ENCODE results near the gene TMEM135.

TMEM135 gene

DNA sequence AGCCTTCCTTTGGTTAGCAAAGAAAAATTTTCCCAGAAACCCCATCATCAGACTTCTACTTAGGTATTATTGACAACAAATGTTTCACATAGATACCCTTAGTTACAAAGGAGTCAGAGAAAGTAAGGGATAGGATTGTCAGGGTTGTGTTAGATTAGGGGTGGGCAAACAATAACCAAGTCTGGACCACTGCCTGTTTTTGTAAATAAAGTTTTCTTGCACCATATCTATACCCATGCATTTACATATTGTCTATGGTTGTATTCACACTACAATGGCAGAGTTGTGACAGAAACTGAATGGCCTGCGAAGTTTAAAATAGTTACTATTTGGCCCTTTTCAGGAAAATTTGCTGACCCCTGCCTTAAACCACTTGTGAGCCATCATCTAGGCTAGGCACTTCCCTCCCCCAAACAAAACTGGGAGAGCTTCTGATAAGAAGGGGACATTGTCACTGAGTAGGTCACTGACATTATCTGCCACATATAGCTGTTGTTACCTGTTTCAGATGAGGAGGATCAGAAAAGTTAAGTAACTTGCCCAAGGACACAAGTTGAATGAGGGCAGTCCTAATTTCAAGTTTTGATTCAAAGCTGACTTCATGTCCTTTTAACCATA, 40.7 kb upstream of the TMEM135 start:
- Histone ChIP-seq H2AFZ (ENCODE audit: low read length) (no peak overlapping the region), H3K9me2 (ENCODE audit: low read depth, low read length) (no peaks in the 10 kb centered on the region), H3K4me3 (ENCODE audit: low read depth, low read length, poor library complexity, severe bottlenecking) (no peak overlapping the region), H3K4me2 (ENCODE audit: low read length) (no peak overlapping the region), H3K4me1 (ENCODE audit: insufficient read depth, low read length, severe bottlenecking) (no peaks in the 10 kb centered on the region), H3K9ac (ENCODE audit: low read length) (no peak overlapping the region), H3K79me2 (ENCODE audit: insufficient read depth, low read length) (no peaks in the 10 kb centered on the region), H3F3A (ENCODE audit: insufficient read depth, low read length) (no peaks in the 10 kb centered on the region), H3K9me3 (ENCODE audit: low read length) (no peaks in the 10 kb centered on the region), H3K27me3 (ENCODE audit: insufficient read depth, low read length) (no peaks in the 10 kb centered on the region), H3K27ac (ENCODE audit: low read depth, low read length, poor library complexity, severe bottlenecking) (no peak overlapping the region), H4K20me1 (ENCODE audit: insufficient read depth, low read length) (no peaks in the 10 kb centered on the region), H3K36me3 (ENCODE audit: insufficient read depth, low read length) (no peaks in the 10 kb centered on the region)
- no peak for TF ChIP-seq EZH2 (IDR thresholded peaks at IDR 0.05; ENCODE audit: borderline replicate concordance, low read length)

DNA sequence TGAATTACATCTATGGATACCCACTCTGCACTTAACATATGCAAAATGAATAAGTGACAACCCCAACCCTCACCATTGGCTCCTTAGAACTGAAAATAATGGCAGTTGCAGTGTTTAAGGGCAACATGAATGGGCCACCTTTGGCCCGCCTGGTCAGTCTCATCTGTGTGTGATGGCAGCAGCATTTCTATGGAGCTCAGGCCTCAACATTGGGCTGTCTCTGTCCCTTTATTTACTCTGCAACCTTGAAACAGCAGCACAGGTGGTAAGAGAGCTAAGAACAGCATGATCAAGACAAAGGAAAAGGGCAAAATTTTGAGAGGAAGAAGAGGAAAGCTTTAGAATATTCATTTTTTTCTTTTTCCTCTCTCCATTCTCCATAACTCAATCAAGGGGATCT, 38.3 kb upstream of the TMEM135 start:
- H3K9me2 ChIP-seq (ENCODE audit: low read depth, low read length): no peaks in the 10 kb centered on the region
- no peaks in the 10 kb centered on the region for H3K36me3 ChIP-seq (ENCODE audit: insufficient read depth, low read length)
- H3F3A ChIP-seq (ENCODE audit: insufficient read depth, low read length): no peaks in the 10 kb centered on the region
- H3K27me3 ChIP-seq (ENCODE audit: insufficient read depth, low read length): no peaks in the 10 kb centered on the region
- H3K79me2 ChIP-seq (ENCODE audit: insufficient read depth, low read length): no peaks in the 10 kb centered on the region
- no peak overlapping the region for H3K27ac ChIP-seq (ENCODE audit: low read depth, low read length, poor library complexity, severe bottlenecking)
- no peak overlapping the region for H3K4me3 ChIP-seq (ENCODE audit: low read depth, low read length, poor library complexity, severe bottlenecking)
- TF ChIP-seq EZH2 (IDR thresholded peaks at IDR 0.05; ENCODE audit: borderline replicate concordance, low read length): no peak
- TF ChIP-seq, protein P1, sequence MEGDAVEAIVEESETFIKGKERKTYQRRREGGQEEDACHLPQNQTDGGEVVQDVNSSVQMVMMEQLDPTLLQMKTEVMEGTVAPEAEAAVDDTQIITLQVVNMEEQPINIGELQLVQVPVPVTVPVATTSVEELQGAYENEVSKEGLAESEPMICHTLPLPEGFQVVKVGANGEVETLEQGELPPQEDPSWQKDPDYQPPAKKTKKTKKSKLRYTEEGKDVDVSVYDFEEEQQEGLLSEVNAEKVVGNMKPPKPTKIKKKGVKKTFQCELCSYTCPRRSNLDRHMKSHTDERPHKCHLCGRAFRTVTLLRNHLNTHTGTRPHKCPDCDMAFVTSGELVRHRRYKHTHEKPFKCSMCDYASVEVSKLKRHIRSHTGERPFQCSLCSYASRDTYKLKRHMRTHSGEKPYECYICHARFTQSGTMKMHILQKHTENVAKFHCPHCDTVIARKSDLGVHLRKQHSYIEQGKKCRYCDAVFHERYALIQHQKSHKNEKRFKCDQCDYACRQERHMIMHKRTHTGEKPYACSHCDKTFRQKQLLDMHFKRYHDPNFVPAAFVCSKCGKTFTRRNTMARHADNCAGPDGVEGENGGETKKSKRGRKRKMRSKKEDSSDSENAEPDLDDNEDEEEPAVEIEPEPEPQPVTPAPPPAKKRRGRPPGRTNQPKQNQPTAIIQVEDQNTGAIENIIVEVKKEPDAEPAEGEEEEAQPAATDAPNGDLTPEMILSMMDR (IDR thresholded peaks at IDR 0.05; ENCODE audit: low read length): no peak
- no peak overlapping the region for H3K9ac ChIP-seq (ENCODE audit: low read length)
- no peak overlapping the region for H3K4me2 ChIP-seq (ENCODE audit: low read length)
- no peaks in the 10 kb centered on the region for H3K4me1 ChIP-seq (ENCODE audit: insufficient read depth, low read length, severe bottlenecking)
- H3K9me3 ChIP-seq (ENCODE audit: low read length): no peaks in the 10 kb centered on the region
- H2AFZ ChIP-seq (ENCODE audit: low read length): no peak overlapping the region
- no peaks in the 10 kb centered on the region for H4K20me1 ChIP-seq (ENCODE audit: insufficient read depth, low read length)

DNA sequence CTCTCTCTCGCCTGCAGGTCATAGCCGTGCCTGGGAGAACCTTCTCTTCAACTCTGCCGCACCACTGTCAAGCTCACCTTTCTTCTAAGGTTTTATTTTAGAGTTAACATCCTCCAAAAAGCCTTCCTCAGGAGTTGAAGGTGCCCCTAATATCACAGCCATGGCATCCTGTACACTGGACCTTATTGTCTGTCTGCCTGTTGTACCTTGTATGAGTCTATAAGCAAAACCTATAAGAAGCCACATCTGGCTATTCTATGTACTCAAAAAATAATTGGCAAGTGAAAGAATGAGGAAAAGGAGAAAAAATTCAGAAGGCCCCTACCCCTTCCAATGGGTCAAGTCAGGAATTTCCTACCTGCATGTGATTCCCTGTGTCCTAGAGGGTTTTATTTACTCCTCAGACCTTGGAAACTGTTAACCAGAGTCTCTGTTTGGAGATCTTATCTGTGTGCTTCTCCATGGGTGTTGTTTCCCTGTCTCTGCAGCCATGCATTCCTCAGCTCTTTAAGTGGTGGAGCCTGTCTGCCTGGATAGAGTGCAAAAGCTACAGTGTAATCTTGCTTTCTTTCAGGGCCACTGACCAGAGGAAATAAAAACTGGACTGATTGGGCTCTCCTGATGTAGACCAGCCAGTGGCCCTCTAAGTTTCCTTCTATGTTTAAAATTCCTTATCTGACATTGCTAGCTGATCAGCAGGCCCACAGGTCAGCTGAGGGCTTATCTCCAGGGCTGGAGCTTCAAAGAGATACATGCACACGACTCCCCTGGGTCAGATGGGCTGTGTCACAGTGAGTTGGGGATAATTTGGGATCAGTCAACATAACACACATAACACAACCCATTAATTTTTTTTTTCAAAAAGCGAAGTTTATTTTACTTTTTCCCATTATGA, 37.6 kb upstream of the TMEM135 start:
- H3K4me2 ChIP-seq (ENCODE audit: low read length): no peak overlapping the region
- H3K9ac ChIP-seq (ENCODE audit: low read length): no peak overlapping the region
- no peak overlapping the region for H3K27ac ChIP-seq (ENCODE audit: low read depth, low read length, poor library complexity, severe bottlenecking)
- no peaks in the 10 kb centered on the region for H3K36me3 ChIP-seq (ENCODE audit: insufficient read depth, low read length)
- H3K4me1 ChIP-seq (ENCODE audit: insufficient read depth, low read length, severe bottlenecking): no peaks in the 10 kb centered on the region
- H3F3A ChIP-seq (ENCODE audit: insufficient read depth, low read length): no peaks in the 10 kb centered on the region
- no peaks in the 10 kb centered on the region for H3K9me2 ChIP-seq (ENCODE audit: low read depth, low read length)
- no peaks in the 10 kb centered on the region for H3K27me3 ChIP-seq (ENCODE audit: insufficient read depth, low read length)
- H3K4me3 ChIP-seq (ENCODE audit: low read depth, low read length, poor library complexity, severe bottlenecking): no peak overlapping the region
- no peak overlapping the region for H2AFZ ChIP-seq (ENCODE audit: low read length)
- H3K79me2 ChIP-seq (ENCODE audit: insufficient read depth, low read length): no peaks in the 10 kb centered on the region
- H4K20me1 ChIP-seq (ENCODE audit: insufficient read depth, low read length): no peaks in the 10 kb centered on the region
- H3K9me3 ChIP-seq (ENCODE audit: low read length): no peaks in the 10 kb centered on the region
- TF ChIP-seq, protein P1 (IDR thresholded peaks at IDR 0.05; ENCODE audit: low read length): no peak
- no peak for TF ChIP-seq EZH2 (IDR thresholded peaks at IDR 0.05; ENCODE audit: borderline replicate concordance, low read length)
